ENCODE measurements around the gene PRDM16. TPM values are rescaled to one million over a fixed set of nuclear protein-coding genes. Genes with fewer than 3 reads are reported as not detected.

Gene PRDM16
- total and polyA plus RNA-seq, 4 donors: 0.05 to 0.67 (median 0.19) TPM

GRCh38 chr1:3155056-3155925 is 86.3 kb downstream of the PRDM16 start:
- no peaks in the 10 kb centered on the region for H3K36me3 ChIP-seq (ENCODE audit: control insufficient read depth in 4 of 4, insufficient read depth in 3 of 4, low read depth in 1 of 4, low read length in 3 of 4)
- TF ChIP-seq EGR1 (IDR thresholded peaks at IDR 0.05; ENCODE audit: low read depth in 2 of 2): no peak
- TF ChIP-seq HNF4A (conservative IDR thresholded peaks at IDR 0.05): no peak
- WGBS: 66% methylated on average over 42 of the region's 42 CpGs
- no peak overlapping the region for H3K9ac ChIP-seq (ENCODE audit: low read depth in 1 of 2, low read length in 2 of 2)
- no peak for DNase-seq (ENCODE audit: low spot score)
- no peak overlapping the region for H3K27ac ChIP-seq (ENCODE audit: low read depth in 1 of 2, low read length in 2 of 2)
- H3K9me3 ChIP-seq (ENCODE audit: control insufficient read depth in 4 of 4, low read length in 3 of 4): no peaks in the 10 kb centered on the region
- no peaks in the 10 kb centered on the region for H3K4me1 ChIP-seq (ENCODE audit: control insufficient read depth in 4 of 4, insufficient read depth in 4 of 4, low read length in 3 of 4)
- no peaks in the 10 kb centered on the region for H3K27me3 ChIP-seq (ENCODE audit: control insufficient read depth in 4 of 4, insufficient read depth in 4 of 4, low read length in 3 of 4)
- no peak overlapping the region for H3K4me3 ChIP-seq (ENCODE audit: low read depth in 1 of 3, low read length in 3 of 3)

GRCh38 chr1:3155926-3156220 is 86.9 kb downstream of the PRDM16 start:
- no peak overlapping the region for H3K9ac ChIP-seq (ENCODE audit: low read depth in 1 of 2, low read length in 2 of 2)
- H3K9me3 ChIP-seq (ENCODE audit: control insufficient read depth in 4 of 4, low read length in 3 of 4): no peaks in the 10 kb centered on the region
- TF ChIP-seq YY1 (IDR thresholded peaks at IDR 0.05): no peak
- no peak for TF ChIP-seq RXRA (IDR thresholded peaks at IDR 0.05)
- TF ChIP-seq NR2F2 (IDR thresholded peaks at IDR 0.05): no peak
- TF ChIP-seq, protein P1, sequence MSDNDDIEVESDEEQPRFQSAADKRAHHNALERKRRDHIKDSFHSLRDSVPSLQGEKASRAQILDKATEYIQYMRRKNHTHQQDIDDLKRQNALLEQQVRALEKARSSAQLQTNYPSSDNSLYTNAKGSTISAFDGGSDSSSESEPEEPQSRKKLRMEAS (IDR thresholded peaks at IDR 0.05): no peak
- no peak for TF ChIP-seq EGR1 (IDR thresholded peaks at IDR 0.05; ENCODE audit: low read depth in 2 of 2)
- TF ChIP-seq HNF4G (IDR thresholded peaks at IDR 0.05): no peak
- TF ChIP-seq, protein P2, sequence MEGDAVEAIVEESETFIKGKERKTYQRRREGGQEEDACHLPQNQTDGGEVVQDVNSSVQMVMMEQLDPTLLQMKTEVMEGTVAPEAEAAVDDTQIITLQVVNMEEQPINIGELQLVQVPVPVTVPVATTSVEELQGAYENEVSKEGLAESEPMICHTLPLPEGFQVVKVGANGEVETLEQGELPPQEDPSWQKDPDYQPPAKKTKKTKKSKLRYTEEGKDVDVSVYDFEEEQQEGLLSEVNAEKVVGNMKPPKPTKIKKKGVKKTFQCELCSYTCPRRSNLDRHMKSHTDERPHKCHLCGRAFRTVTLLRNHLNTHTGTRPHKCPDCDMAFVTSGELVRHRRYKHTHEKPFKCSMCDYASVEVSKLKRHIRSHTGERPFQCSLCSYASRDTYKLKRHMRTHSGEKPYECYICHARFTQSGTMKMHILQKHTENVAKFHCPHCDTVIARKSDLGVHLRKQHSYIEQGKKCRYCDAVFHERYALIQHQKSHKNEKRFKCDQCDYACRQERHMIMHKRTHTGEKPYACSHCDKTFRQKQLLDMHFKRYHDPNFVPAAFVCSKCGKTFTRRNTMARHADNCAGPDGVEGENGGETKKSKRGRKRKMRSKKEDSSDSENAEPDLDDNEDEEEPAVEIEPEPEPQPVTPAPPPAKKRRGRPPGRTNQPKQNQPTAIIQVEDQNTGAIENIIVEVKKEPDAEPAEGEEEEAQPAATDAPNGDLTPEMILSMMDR (IDR thresholded peaks at IDR 0.05; ENCODE audit: low read depth, low read length, missing input control): no peak
- no peak for TF ChIP-seq GABPA (IDR thresholded peaks at IDR 0.05 in 1 of 2, conservative IDR thresholded peaks at IDR 0.05 in 1 of 2)
- no peak for TF ChIP-seq REST (IDR thresholded peaks at IDR 0.05)
- TF ChIP-seq FOXA1 (IDR thresholded peaks at IDR 0.05): no peak
- TF ChIP-seq RAD21 (IDR thresholded peaks at IDR 0.05): no peak
- no peak for TF ChIP-seq HNF4A (conservative IDR thresholded peaks at IDR 0.05)
- no peak for DNase-seq (ENCODE audit: low spot score)
- H3K4me1 ChIP-seq (ENCODE audit: control insufficient read depth in 4 of 4, insufficient read depth in 4 of 4, low read length in 3 of 4): no peaks in the 10 kb centered on the region
- WGBS: 64% methylated on average over 5 of the region's 5 CpGs
- H3K27ac ChIP-seq (ENCODE audit: low read depth in 1 of 2, low read length in 2 of 2): no peak overlapping the region
- H3K4me3 ChIP-seq (ENCODE audit: low read depth in 1 of 3, low read length in 3 of 3): no peak overlapping the region
- no peaks in the 10 kb centered on the region for H3K27me3 ChIP-seq (ENCODE audit: control insufficient read depth in 4 of 4, insufficient read depth in 4 of 4, low read length in 3 of 4)
- no peaks in the 10 kb centered on the region for H3K36me3 ChIP-seq (ENCODE audit: control insufficient read depth in 4 of 4, insufficient read depth in 3 of 4, low read depth in 1 of 4, low read length in 3 of 4)
